ENCODE measurements around the gene GRIFIN. TPM values are rescaled to one million over a fixed set of nuclear protein-coding genes. Genes with fewer than 3 reads are reported as not detected.
A peak's percentile ranks its signal among the peaks of the same experiment; 100 is the strongest.

Gene GRIFIN
- total RNA-seq, 1 donor from 2014 or later = not detected

- Mint-ChIP-seq H3K4me1 (ENCODE audit: low read depth) (peaks cover 9% of the 10 kb centered on the region), H3K27me3 (ENCODE audit: low read depth) (peaks cover under 1% of the 10 kb centered on the region), H3K9me3 (ENCODE audit: low read depth) (no peaks in the 10 kb centered on the region), H3K4me3 (ENCODE audit: unreplicated experiment) (no peak overlapping the region), H3K27ac (ENCODE audit: unreplicated experiment) (peak overlapping the region; percentile 51), H3K36me3 (ENCODE audit: low read depth) (peaks cover 4% of the 10 kb centered on the region)
- no peak for DNase-seq (ENCODE audit: low spot score)
- TF ChIP-seq CTCF (IDR thresholded peaks at IDR 0.05) = no peak
Observed at GRCh38 chr7:2444476-2444875, 31.7 kb downstream of the GRIFIN start.

- peaks cover 4% of the 10 kb centered on the region for H3K36me3 Mint-ChIP-seq (ENCODE audit: low read depth)
- H3K27ac Mint-ChIP-seq (ENCODE audit: unreplicated experiment) = no peak overlapping the region
- H3K4me3 Mint-ChIP-seq (ENCODE audit: unreplicated experiment) = no peak overlapping the region
Observed at GRCh38 chr7:2443491-2443890, 32.7 kb downstream of the GRIFIN start.

GRCh38 chr7:2441430-2442058 is 34.7 kb downstream of the GRIFIN start:
- Mint-ChIP-seq H3K4me1 (ENCODE audit: low read depth) (peaks cover 20% of the 10 kb centered on the region), H3K27me3 (ENCODE audit: low read depth) (no peaks in the 10 kb centered on the region), H3K27ac (ENCODE audit: unreplicated experiment) (no peak overlapping the region), H3K4me3 (ENCODE audit: unreplicated experiment) (no peak overlapping the region), H3K36me3 (ENCODE audit: low read depth) (peaks cover 6% of the 10 kb centered on the region), H3K9me3 (ENCODE audit: low read depth) (no peaks in the 10 kb centered on the region)
- no peak for DNase-seq (ENCODE audit: low spot score)
- no peak for TF ChIP-seq CTCF (IDR thresholded peaks at IDR 0.05)

More at GRCh38 chr7:2443491-2443890, 32.7 kb downstream of the GRIFIN start:
- Mint-ChIP-seq H3K27me3 (ENCODE audit: low read depth) (no peaks in the 10 kb centered on the region), H3K9me3 (ENCODE audit: low read depth) (no peaks in the 10 kb centered on the region), H3K4me1 (ENCODE audit: low read depth) (peaks cover 12% of the 10 kb centered on the region)
- TF ChIP-seq CTCF (IDR thresholded peaks at IDR 0.05) = no peak
- no peak for DNase-seq (ENCODE audit: low spot score)

GRCh38 chr7:2440608-2441245 is 35.5 kb downstream of the GRIFIN start:
- H3K27me3 Mint-ChIP-seq (ENCODE audit: low read depth) = no peaks in the 10 kb centered on the region
- peaks cover 20% of the 10 kb centered on the region for H3K4me1 Mint-ChIP-seq (ENCODE audit: low read depth)
- DNase-seq (ENCODE audit: low spot score) = no peak
- H3K4me3 Mint-ChIP-seq (ENCODE audit: unreplicated experiment) = no peak overlapping the region
- no peaks in the 10 kb centered on the region for H3K9me3 Mint-ChIP-seq (ENCODE audit: low read depth)
- TF ChIP-seq CTCF (IDR thresholded peaks at IDR 0.05) = no peak
- peaks cover 12% of the 10 kb centered on the region for H3K36me3 Mint-ChIP-seq (ENCODE audit: low read depth)
- H3K27ac Mint-ChIP-seq (ENCODE audit: unreplicated experiment) = no peak overlapping the region

GRCh38 chr7:2438775-2439174 is 37.4 kb downstream of the GRIFIN start:
- Mint-ChIP-seq H3K27ac (ENCODE audit: unreplicated experiment) (no peak overlapping the region), H3K36me3 (ENCODE audit: low read depth) (peaks cover 17% of the 10 kb centered on the region), H3K4me3 (ENCODE audit: unreplicated experiment) (no peak overlapping the region), H3K4me1 (ENCODE audit: low read depth) (peaks cover 11% of the 10 kb centered on the region), H3K9me3 (ENCODE audit: low read depth) (no peaks in the 10 kb centered on the region), H3K27me3 (ENCODE audit: low read depth) (no peaks in the 10 kb centered on the region)
- TF ChIP-seq CTCF (IDR thresholded peaks at IDR 0.05) = no peak
- DNase-seq (ENCODE audit: low spot score) = no peak
